ENCODE measurements around the gene FBF1.

DNA sequence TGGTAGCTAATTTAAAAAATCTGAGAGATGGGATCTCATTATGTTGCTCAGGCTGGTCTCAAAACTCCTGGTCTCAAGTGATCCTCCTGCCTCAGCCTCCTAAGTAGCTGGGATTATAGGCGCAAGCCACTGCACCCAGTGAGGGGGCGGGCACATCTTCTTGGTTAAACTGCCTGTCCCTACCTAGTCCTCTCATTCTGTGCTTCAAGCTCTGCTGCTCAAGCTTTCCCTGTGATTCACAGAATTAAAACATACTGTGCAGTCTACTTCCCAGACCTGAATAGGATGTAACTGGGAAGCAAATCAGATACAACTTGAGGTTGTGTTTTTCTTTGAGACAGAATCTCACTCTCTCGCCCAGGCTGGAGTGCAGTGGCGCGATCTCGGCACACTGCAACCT is 38.4 kb downstream of the FBF1 start:
- TF ChIP-seq POLR2A (IDR thresholded peaks at IDR 0.05), result no peak
- TF ChIP-seq, protein P1, sequence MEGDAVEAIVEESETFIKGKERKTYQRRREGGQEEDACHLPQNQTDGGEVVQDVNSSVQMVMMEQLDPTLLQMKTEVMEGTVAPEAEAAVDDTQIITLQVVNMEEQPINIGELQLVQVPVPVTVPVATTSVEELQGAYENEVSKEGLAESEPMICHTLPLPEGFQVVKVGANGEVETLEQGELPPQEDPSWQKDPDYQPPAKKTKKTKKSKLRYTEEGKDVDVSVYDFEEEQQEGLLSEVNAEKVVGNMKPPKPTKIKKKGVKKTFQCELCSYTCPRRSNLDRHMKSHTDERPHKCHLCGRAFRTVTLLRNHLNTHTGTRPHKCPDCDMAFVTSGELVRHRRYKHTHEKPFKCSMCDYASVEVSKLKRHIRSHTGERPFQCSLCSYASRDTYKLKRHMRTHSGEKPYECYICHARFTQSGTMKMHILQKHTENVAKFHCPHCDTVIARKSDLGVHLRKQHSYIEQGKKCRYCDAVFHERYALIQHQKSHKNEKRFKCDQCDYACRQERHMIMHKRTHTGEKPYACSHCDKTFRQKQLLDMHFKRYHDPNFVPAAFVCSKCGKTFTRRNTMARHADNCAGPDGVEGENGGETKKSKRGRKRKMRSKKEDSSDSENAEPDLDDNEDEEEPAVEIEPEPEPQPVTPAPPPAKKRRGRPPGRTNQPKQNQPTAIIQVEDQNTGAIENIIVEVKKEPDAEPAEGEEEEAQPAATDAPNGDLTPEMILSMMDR (IDR thresholded peaks at IDR 0.05), result no peak

Measured in thyroid gland (tissue), 4 donors.